Hepatocyte (in vitro differentiated cells): ENCODE results near the gene DDX53. TPM values are rescaled to one million over a fixed set of nuclear protein-coding genes. Genes with fewer than 3 reads are reported as not detected.

Source experiments
- DNase-seq: peaks from one replicate; pipeline ENCODE4 v3.0.0-alpha.2; 2016; ENCODE audit warnings: low spot score
- H2AFZ ChIP-seq: fragments of 200-600 bp; sonication (generic); 2 replicates; pipeline ENCODE4 v1.6.0; 2016; ENCODE audit warnings: antibody characterized with exemption, mild to moderate bottlenecking
- H3K27ac ChIP-seq: fragments of 200-600 bp; sonication (generic); 2 replicates; pipeline ENCODE4 v1.5.1; 2016; ENCODE audit warnings: mild to moderate bottlenecking
- H3K27me3 ChIP-seq: fragments of 200-600 bp; sonication (generic); 2 replicates; pipeline ENCODE4 v1.6.1; 2016
- H3K36me3 ChIP-seq: fragments of 200-600 bp; sonication (generic); replicated peaks from 2 replicates; pipeline ENCODE4 v1.5.1; 2016; ENCODE audit warnings: low read depth; ENCODE audit not compliant: insufficient read depth
- H3K4me1 ChIP-seq: fragments of 200-600 bp; sonication (generic); 2 replicates; pipeline ENCODE4 v1.5.1; 2016; ENCODE audit warnings: mild to moderate bottlenecking, moderate library complexity; ENCODE audit not compliant: insufficient read depth
- H3K4me2 ChIP-seq: fragments of 200-600 bp; sonication (generic); 2 replicates; pipeline ENCODE4 v1.6.0; 2016
- H3K4me3 ChIP-seq: fragments of 200-600 bp; sonication (generic); 2 replicates; pipeline ENCODE4 v1.5.1; 2016; ENCODE audit warnings: mild to moderate bottlenecking
- H3K79me2 ChIP-seq: fragments of 200-600 bp; sonication (generic); 2 replicates; pipeline ENCODE4 v1.6.0; 2017; ENCODE audit warnings: mild to moderate bottlenecking
- H3K9me2 ChIP-seq: fragments of 200-600 bp; sonication (generic); replicated peaks from 2 replicates; pipeline ENCODE4 v1.6.0; 2017; ENCODE audit warnings: mild to moderate bottlenecking; ENCODE audit not compliant: insufficient read depth
- H3K9me3 ChIP-seq: fragments of 200-600 bp; sonication (generic); 2 replicates; pipeline ENCODE4 v1.5.1; 2016; ENCODE audit warnings: low read depth, mild to moderate bottlenecking
- H4K20me1 ChIP-seq: fragments of 200-600 bp; sonication (generic); 2 replicates; pipeline ENCODE4 v1.6.0; 2016; ENCODE audit warnings: mild to moderate bottlenecking; ENCODE audit not compliant: insufficient read depth, poor library complexity, severe bottlenecking
- CTCF ChIP-seq: fragments of 200-600 bp; sonication (generic); IDR thresholded peaks from 2 replicates; pipeline ENCODE4 v1.5.1; 2016; ENCODE audit warnings: antibody characterized with exemption, mild to moderate bottlenecking; ENCODE audit not compliant: poor library complexity
- EZH2 ChIP-seq: fragments of 200-600 bp; sonication (generic); IDR thresholded peaks from 2 replicates; pipeline ENCODE4 v1.6.1; 2016; ENCODE audit warnings: antibody characterized with exemption, mild to moderate bottlenecking, borderline replicate concordance
- EZH2phosphoT487 ChIP-seq: fragments of 200-600 bp; sonication (generic); IDR thresholded peaks from one replicate; pipeline ENCODE4 v1.6.1; 2018; ENCODE audit warnings: antibody characterized with exemption, mild to moderate bottlenecking, low read depth, moderate library complexity; ENCODE audit not compliant: unreplicated experiment, severe bottlenecking
- WGBS: methylation state at CpG from one replicate; pipeline ENCODE4 v1.1.6; 2016; ENCODE audit warnings: low lambda C conversion rate; ENCODE audit errors: missing lambda C conversion rate; 5-methylcytosine and 5-hydroxymethylcytosine counted together
- polyA plus RNA-seq: library from polyadenylated mRNA; unstranded; fragments of >200 nt; fragmentation: Nextera tagmentation; extraction: Ambion mirVana; gene quantifications from 2 replicates; pipeline ENCODE4 v1.2.1, GENCODE V29; 2016
- total RNA-seq: library from RNA; depleted of rRNA; stranded (reverse); fragments of >200 nt; gene quantifications from 2 replicates; pipeline ENCODE4 v1.2.3, GENCODE V29; 2014

DDX53 gene
- total RNA-seq (not detected in 2 replicates), polyA plus RNA-seq (not detected in 2 replicates)

GRCh38 chrX:22999696-23000223 is at the start of gene DDX53:
TSS of gene DDX53 (plus strand) at chrX:22999960. CDS start at chrX:23000058, 98 bp downstream.
- H3K27me3 ChIP-seq, result no peaks in the 10 kb centered on the region
- peaks cover 3% of the 10 kb centered on the region for H3K9me3 ChIP-seq
- DNase-seq, result no peak
- no peak within 1 kb of the TSS for H2AFZ ChIP-seq
- TF ChIP-seq EZH2phosphoT487 (no peak), EZH2 (no peak), CTCF (no peak)
- H3K4me2 ChIP-seq, result no peak within 1 kb of the TSS
- H3K4me3 ChIP-seq, result no peak within 1 kb of the TSS
- no peaks in the 10 kb centered on the region for H4K20me1 ChIP-seq
- H3K36me3 ChIP-seq, result no peaks in the 10 kb centered on the region
- WGBS, result 96% methylated on average over 23 of the region's 23 CpGs
- no peaks in the 10 kb centered on the region for H3K9me2 ChIP-seq
- no peaks in the 10 kb centered on the region for H3K4me1 ChIP-seq
- no peaks in the 10 kb centered on the region for H3K79me2 ChIP-seq
- no peak within 1 kb of the TSS for H3K27ac ChIP-seq

GRCh38 chrX:22950269-22951266 is 49.2 kb upstream of the DDX53 start:
- no peak overlapping the region for H3K4me2 ChIP-seq
- DNase-seq, result peak; percentile 65
- no peak overlapping the region for H3K27ac ChIP-seq
- 77% methylated on average over 5 of the region's 5 CpGs for WGBS
- H3K9me3 ChIP-seq, result no peaks in the 10 kb centered on the region
- TF ChIP-seq EZH2phosphoT487 (no peak), CTCF (no peak), EZH2 (no peak)
- H3K4me3 ChIP-seq, result no peak overlapping the region
- no peaks in the 10 kb centered on the region for H3K9me2 ChIP-seq
- H3K79me2 ChIP-seq, result no peaks in the 10 kb centered on the region
- no peaks in the 10 kb centered on the region for H3K36me3 ChIP-seq
- no peaks in the 10 kb centered on the region for H3K4me1 ChIP-seq
- no peaks in the 10 kb centered on the region for H3K27me3 ChIP-seq
- no peaks in the 10 kb centered on the region for H4K20me1 ChIP-seq
- H2AFZ ChIP-seq, result no peak overlapping the region

GRCh38 chrX:22952010-22952409 is 47.8 kb upstream of the DDX53 start:
- H3K9me3 ChIP-seq, result no peaks in the 10 kb centered on the region
- H2AFZ ChIP-seq, result no peak overlapping the region
- no peaks in the 10 kb centered on the region for H3K9me2 ChIP-seq
- no peaks in the 10 kb centered on the region for H3K27me3 ChIP-seq
- H3K79me2 ChIP-seq, result no peaks in the 10 kb centered on the region
- H3K4me3 ChIP-seq, result no peak overlapping the region
- no peak overlapping the region for H3K27ac ChIP-seq
- H3K36me3 ChIP-seq, result no peaks in the 10 kb centered on the region
- DNase-seq, result peak; percentile 57
- H3K4me2 ChIP-seq, result no peak overlapping the region
- TF ChIP-seq EZH2phosphoT487 (no peak), EZH2 (no peak), CTCF (no peak)
- H4K20me1 ChIP-seq, result no peaks in the 10 kb centered on the region
- 46% methylated on average over 6 of the region's 6 CpGs for WGBS
- no peaks in the 10 kb centered on the region for H3K4me1 ChIP-seq
